Calu3 (cell line): ENCODE measurements around the gene CPSF3. TPM values are rescaled to one million over a fixed set of nuclear protein-coding genes. Genes with fewer than 3 reads are reported as not detected.

Experiments used
- BruUV-seq: library from RNA; stranded (reverse); fragments of 400-500 nt; replicated peaks from 2 replicates; lab custom pipeline; 2021; lab: Mats Ljungman, UMichigan
- CTCF ChIA-PET: fragments of 300-600 bp; sonication (Branson Sonifier 250); formaldehyde crosslinking; loops from one replicate; lab custom pipeline; 2022; ENCODE audit warnings: antibody characterized with exemption; lab: Charles Lee
- DNase-seq: peaks from one replicate; pipeline ENCODE4 v3.0.0; 2022
- H3K27ac Mint-ChIP-seq: one replicate; pipeline ENCODE4 v1.8.0; 2022; ENCODE audit warnings: mixed read lengths; ENCODE audit not compliant: unreplicated experiment
- H3K27me3 Mint-ChIP-seq: one replicate; pipeline ENCODE4 v1.8.0; 2022; ENCODE audit warnings: mixed read lengths; ENCODE audit not compliant: unreplicated experiment
- H3K36me3 Mint-ChIP-seq: one replicate; pipeline ENCODE4 v1.8.0; 2022; ENCODE audit warnings: mild to moderate bottlenecking, moderate library complexity, mixed read lengths; ENCODE audit not compliant: insufficient read depth, unreplicated experiment
- H3K4me1 Mint-ChIP-seq: one replicate; pipeline ENCODE4 v1.8.0; 2022; ENCODE audit warnings: mild to moderate bottlenecking, low read depth, mixed read lengths; ENCODE audit not compliant: unreplicated experiment
- H3K4me3 Mint-ChIP-seq: one replicate; pipeline ENCODE4 v1.8.0; 2022; ENCODE audit warnings: mild to moderate bottlenecking, low read depth, moderate library complexity, mixed read lengths; ENCODE audit not compliant: unreplicated experiment
- H3K9me3 Mint-ChIP-seq: one replicate; pipeline ENCODE4 v1.8.0; 2022; ENCODE audit warnings: low read depth, mixed read lengths; ENCODE audit not compliant: unreplicated experiment
- CTCF ChIP-seq: fragments of 200-600 bp; IDR thresholded peaks from one replicate; pipeline ENCODE4 v1.8.0; 2022; ENCODE audit warnings: antibody characterized with exemption; ENCODE audit not compliant: unreplicated experiment
- intact Hi-C: fragments of 100-400 bp; cut with micrococcal nuclease; formaldehyde crosslinking; loops from one replicate; pipeline ENCODE4 v1.10.0; 2022; ENCODE audit not compliant: unreplicated experiment
- total RNA-seq: library from RNA; stranded (reverse); gene quantifications from 2 replicates; pipeline ENCODE4 v1.2.3, GENCODE V29; 2022

The CPSF3 gene
- total RNA-seq, 1 experiment from 2014 or later, result 56.7 TPM

- BruUV-seq, result no TSS peak
- CTCF ChIA-PET, result no interaction called here
- DNase-seq, result no peak
- intact Hi-C loops, result no loop called here
- TF ChIP-seq CTCF, result no peak
- Mint-ChIP-seq H3K4me1 (no peaks in the 10 kb centered on the region), H3K4me3 (no peak overlapping the region), H3K27me3 (no peaks in the 10 kb centered on the region), H3K27ac (no peak overlapping the region), H3K36me3 (peaks cover 59% of the 10 kb centered on the region), H3K9me3 (no peaks in the 10 kb centered on the region)
Measured at GRCh38 chr2:9407363-9407811, 16.1 kb upstream of the CPSF3 start.

- no peaks in the 10 kb centered on the region for H3K4me1 Mint-ChIP-seq
- no peak for TF ChIP-seq CTCF
- no peak overlapping the region for H3K27ac Mint-ChIP-seq
- DNase-seq, result no peak
- no peaks in the 10 kb centered on the region for H3K27me3 Mint-ChIP-seq
- peaks cover 48% of the 10 kb centered on the region for H3K36me3 Mint-ChIP-seq
- BruUV-seq, result no TSS peak
- H3K9me3 Mint-ChIP-seq, result no peaks in the 10 kb centered on the region
- CTCF ChIA-PET, result no interaction called here
- no peak overlapping the region for H3K4me3 Mint-ChIP-seq
- intact Hi-C loops, result no loop called here
Measured at GRCh38 chr2:9408641-9409151, 14.8 kb upstream of the CPSF3 start.

GRCh38 chr2:9410108-9410507 lies 13.3 kb upstream of the CPSF3 start:
- no peaks in the 10 kb centered on the region for H3K4me1 Mint-ChIP-seq
- intact Hi-C loops, result no loop called here

GRCh38 chr2:9412781-9413180 lies 10.7 kb upstream of the CPSF3 start:
- Mint-ChIP-seq H3K9me3 (no peaks in the 10 kb centered on the region), H3K4me3 (no peak overlapping the region), H3K36me3 (peaks cover 29% of the 10 kb centered on the region), H3K4me1 (no peaks in the 10 kb centered on the region), H3K27ac (no peak overlapping the region), H3K27me3 (no peaks in the 10 kb centered on the region)
- no peak for TF ChIP-seq CTCF
- intact Hi-C loops, result no loop called here
- CTCF ChIA-PET, result no interaction called here
- no TSS peak for BruUV-seq
- DNase-seq, result no peak

More at GRCh38 chr2:9410108-9410507, 13.3 kb upstream of the CPSF3 start:
- H3K27ac Mint-ChIP-seq, result no peak overlapping the region
- CTCF ChIA-PET, result no interaction called here
- DNase-seq, result no peak
- no peaks in the 10 kb centered on the region for H3K9me3 Mint-ChIP-seq
- no peaks in the 10 kb centered on the region for H3K27me3 Mint-ChIP-seq
- BruUV-seq, result no TSS peak
- TF ChIP-seq CTCF, result no peak
- peaks cover 36% of the 10 kb centered on the region for H3K36me3 Mint-ChIP-seq
- H3K4me3 Mint-ChIP-seq, result no peak overlapping the region
